ENCODE data around the gene CROCC.

Gene CROCC

GRCh38 chr1:16998589-16998988 lies 76.9 kb downstream of the CROCC start (continued):
- TF ChIP-seq, protein P1, sequence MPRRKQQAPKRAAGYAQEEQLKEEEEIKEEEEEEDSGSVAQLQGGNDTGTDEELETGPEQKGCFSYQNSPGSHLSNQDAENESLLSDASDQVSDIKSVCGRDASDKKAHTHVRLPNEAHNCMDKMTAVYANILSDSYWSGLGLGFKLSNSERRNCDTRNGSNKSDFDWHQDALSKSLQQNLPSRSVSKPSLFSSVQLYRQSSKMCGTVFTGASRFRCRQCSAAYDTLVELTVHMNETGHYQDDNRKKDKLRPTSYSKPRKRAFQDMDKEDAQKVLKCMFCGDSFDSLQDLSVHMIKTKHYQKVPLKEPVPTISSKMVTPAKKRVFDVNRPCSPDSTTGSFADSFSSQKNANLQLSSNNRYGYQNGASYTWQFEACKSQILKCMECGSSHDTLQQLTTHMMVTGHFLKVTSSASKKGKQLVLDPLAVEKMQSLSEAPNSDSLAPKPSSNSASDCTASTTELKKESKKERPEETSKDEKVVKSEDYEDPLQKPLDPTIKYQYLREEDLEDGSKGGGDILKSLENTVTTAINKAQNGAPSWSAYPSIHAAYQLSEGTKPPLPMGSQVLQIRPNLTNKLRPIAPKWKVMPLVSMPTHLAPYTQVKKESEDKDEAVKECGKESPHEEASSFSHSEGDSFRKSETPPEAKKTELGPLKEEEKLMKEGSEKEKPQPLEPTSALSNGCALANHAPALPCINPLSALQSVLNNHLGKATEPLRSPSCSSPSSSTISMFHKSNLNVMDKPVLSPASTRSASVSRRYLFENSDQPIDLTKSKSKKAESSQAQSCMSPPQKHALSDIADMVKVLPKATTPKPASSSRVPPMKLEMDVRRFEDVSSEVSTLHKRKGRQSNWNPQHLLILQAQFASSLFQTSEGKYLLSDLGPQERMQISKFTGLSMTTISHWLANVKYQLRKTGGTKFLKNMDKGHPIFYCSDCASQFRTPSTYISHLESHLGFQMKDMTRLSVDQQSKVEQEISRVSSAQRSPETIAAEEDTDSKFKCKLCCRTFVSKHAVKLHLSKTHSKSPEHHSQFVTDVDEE (CRISPR knock-in tag; IDR thresholded peaks at IDR 0.05), result no peak
- TF ChIP-seq ZFP3 (CRISPR knock-in tag; IDR thresholded peaks at IDR 0.05), result no peak

DNA sequence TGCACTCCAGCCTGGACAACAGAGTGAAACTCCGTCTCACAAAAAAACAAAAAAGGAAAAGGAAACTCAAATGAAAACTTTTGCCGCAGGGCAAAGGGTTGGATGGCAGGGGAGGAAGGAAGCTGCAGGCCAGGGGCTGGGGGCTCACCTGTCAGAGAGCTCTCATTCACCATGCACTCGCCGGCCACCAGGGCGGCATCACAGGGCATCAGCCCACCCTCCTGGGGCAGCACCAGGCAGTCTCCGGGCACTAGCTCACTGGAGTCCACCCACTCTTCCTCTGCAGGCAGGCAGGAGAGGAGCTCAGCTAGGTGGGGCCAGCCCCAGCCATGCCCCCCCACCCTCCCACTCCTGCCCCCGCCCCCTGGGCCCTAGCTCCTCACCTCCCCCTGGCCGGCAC lies 78.1 kb downstream of the CROCC start:
- TF ChIP-seq GLIS3 (CRISPR knock-in tag; IDR thresholded peaks at IDR 0.05) (no peak), ZNF70 (CRISPR knock-in tag; IDR thresholded peaks at IDR 0.05) (no peak), ZNF565 (CRISPR knock-in tag; conservative IDR thresholded peaks at IDR 0.05; ENCODE audit: low read depth) (no peak), ZFP30 (CRISPR knock-in tag; IDR thresholded peaks at IDR 0.05) (no peak), PPARA (CRISPR knock-in tag; IDR thresholded peaks at IDR 0.05; ENCODE audit: borderline replicate concordance) (no peak), PATZ1 (CRISPR knock-in tag; IDR thresholded peaks at IDR 0.05; ENCODE audit: borderline replicate concordance) (no peak), ARNTL (CRISPR knock-in tag; IDR thresholded peaks at IDR 0.05; ENCODE audit: borderline replicate concordance, low read depth) (no peak), ESRRG (CRISPR knock-in tag; IDR thresholded peaks at IDR 0.05) (no peak), ZFP3 (CRISPR knock-in tag; IDR thresholded peaks at IDR 0.05) (no peak), ZC3H10 (CRISPR knock-in tag; IDR thresholded peaks at IDR 0.05) (no peak), BACH2 (CRISPR knock-in tag; IDR thresholded peaks at IDR 0.05; ENCODE audit: borderline replicate concordance) (no peak), ISL1 (CRISPR knock-in tag; IDR thresholded peaks at IDR 0.05) (no peak)
- TF ChIP-seq, protein P1 (CRISPR knock-in tag; IDR thresholded peaks at IDR 0.05), result no peak
- no peak for ATAC-seq

DNA sequence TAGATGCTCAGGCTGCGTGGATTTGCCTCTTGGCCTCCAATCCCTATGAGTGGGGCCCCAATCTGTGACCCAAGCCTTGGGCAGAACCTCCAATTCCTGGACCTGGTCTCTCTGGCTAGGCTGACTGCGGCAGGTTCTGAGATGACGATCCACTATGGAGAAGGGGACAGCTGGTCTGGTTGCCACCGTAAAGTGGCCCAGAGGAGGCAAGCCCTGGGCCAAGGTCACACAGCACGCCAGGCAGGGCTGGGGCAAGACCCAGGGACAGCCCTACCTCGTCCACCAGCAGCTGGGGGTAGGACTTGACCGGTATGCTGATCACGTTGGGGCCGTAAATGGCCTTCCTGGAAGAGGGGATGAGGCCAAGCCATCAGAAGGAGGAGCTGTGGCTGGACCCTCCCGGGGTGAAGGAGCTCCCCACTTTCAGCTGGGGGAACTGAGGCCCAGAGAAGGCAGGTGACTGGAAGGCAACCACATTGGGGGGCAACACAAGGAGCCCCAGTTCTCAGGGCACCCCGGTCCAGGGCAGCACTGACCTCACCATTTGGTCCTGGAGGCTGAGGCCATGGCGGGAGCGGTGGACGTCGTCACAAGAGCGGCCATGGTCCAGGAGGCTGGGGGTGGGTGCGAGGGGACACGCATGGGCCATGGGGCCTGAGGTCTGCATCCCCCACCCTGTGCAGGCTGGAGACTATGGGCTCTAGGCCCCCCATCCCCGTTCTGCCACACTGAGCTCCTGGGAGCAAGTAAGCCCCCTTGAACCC lies 80.2 kb downstream of the CROCC start:
- TF ChIP-seq, protein P1 (CRISPR knock-in tag; IDR thresholded peaks at IDR 0.05), result no peak
- TF ChIP-seq PATZ1 (CRISPR knock-in tag; IDR thresholded peaks at IDR 0.05; ENCODE audit: borderline replicate concordance) (no peak), POU6F1 (CRISPR knock-in tag; IDR thresholded peaks at IDR 0.05; ENCODE audit: borderline replicate concordance, low read depth) (no peak), PPARA (CRISPR knock-in tag; IDR thresholded peaks at IDR 0.05; ENCODE audit: borderline replicate concordance) (no peak), OSR1 (CRISPR knock-in tag; IDR thresholded peaks at IDR 0.05) (no peak)
- TF ChIP-seq, protein P2, sequence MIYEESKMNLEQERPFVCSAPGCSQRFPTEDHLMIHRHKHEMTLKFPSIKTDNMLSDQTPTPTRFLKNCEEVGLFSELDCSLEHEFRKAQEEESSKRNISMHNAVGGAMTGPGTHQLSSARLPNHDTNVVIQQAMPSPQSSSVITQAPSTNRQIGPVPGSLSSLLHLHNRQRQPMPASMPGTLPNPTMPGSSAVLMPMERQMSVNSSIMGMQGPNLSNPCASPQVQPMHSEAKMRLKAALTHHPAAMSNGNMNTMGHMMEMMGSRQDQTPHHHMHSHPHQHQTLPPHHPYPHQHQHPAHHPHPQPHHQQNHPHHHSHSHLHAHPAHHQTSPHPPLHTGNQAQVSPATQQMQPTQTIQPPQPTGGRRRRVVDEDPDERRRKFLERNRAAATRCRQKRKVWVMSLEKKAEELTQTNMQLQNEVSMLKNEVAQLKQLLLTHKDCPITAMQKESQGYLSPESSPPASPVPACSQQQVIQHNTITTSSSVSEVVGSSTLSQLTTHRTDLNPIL (CRISPR knock-in tag; IDR thresholded peaks at IDR 0.05; ENCODE audit: low read depth), result no peak
- ATAC-seq, result no peak

All from SK-N-SH treated with all-trans-retinoic acid at 6 μM for 48 hours (cell line).